Gastroesophageal sphincter (tissue), 2 donors: ENCODE data around the gene CPEB3.

ENCODE experiments used
- EP300 ChIP-seq: sonication (generic); formaldehyde crosslinking; IDR thresholded peaks from one replicate; pipeline ENCODE4 v1.6.1; 2017; ENCODE audit warnings: antibody characterized with exemption, mild to moderate bottlenecking
- POLR2A ChIP-seq, 2 donors: fragments of 450-650 bp; IDR thresholded peaks; one replicate each; pipeline ENCODE4 v1.6.1; 2017; ENCODE audit warnings: antibody characterized with exemption in 2 of 2, mild to moderate bottlenecking in 2 of 2, moderate library complexity in 1 of 2
- POLR2AphosphoS5 ChIP-seq: sonication (generic); formaldehyde crosslinking; IDR thresholded peaks from one replicate; pipeline ENCODE4 v1.6.1; 2017; ENCODE audit warnings: antibody characterized with exemption

GRCh38 chr10:92231196-92231595, 59.7 kb downstream of the CPEB3 start:
- no peak for TF ChIP-seq POLR2A (IDR thresholded peaks at IDR 0.05)
- TF ChIP-seq EP300 = no peak
- no peak for TF ChIP-seq POLR2AphosphoS5
